Measurements from ENCODE around the gene COL23A1.

DNA sequence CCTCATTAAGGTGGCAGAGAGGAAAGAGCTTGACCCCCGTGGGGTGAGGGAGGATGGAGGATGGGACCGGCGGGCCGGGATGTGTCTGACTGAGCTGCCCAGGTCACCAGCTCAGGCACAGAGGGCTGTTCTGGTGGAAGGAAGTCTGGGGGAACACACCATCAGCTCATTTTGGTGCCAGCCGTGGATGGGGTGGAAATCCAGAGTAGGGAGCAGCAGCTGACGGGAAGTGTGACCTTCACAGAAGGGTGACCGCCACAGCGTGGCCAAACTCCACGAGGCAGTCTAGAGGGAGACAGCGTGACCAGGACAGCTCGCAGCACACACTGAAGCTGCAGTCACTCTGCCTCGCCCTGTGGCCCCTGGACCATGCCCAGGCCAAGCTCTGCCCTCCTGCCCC, 312.3 kb downstream of the COL23A1 start:
- TF ChIP-seq GATA2 (IDR thresholded peaks at IDR 0.05; ENCODE audit: low read depth, low read length) (no peak), GATA3 (IDR thresholded peaks at IDR 0.05; ENCODE audit: low read depth, low read length) (no peak)

Data from SH-SY5Y (cell line).